Effector CD8-positive, alpha-beta T cell (primary cell): Measurements from ENCODE around the gene HGS.
A peak's percentile ranks its signal among the peaks of the same experiment; 100 is the strongest.
"Not testable (repeated sequence)": the region's sequence is repeated elsewhere in the genome, so short reads cannot be mapped to it uniquely, and the experiment has no call there.

Experiments used
- DNase-seq: peaks from one replicate; lab custom pipeline; 2025; lab: John Stamatoyannopoulos, UW

HGS gene

DNA sequence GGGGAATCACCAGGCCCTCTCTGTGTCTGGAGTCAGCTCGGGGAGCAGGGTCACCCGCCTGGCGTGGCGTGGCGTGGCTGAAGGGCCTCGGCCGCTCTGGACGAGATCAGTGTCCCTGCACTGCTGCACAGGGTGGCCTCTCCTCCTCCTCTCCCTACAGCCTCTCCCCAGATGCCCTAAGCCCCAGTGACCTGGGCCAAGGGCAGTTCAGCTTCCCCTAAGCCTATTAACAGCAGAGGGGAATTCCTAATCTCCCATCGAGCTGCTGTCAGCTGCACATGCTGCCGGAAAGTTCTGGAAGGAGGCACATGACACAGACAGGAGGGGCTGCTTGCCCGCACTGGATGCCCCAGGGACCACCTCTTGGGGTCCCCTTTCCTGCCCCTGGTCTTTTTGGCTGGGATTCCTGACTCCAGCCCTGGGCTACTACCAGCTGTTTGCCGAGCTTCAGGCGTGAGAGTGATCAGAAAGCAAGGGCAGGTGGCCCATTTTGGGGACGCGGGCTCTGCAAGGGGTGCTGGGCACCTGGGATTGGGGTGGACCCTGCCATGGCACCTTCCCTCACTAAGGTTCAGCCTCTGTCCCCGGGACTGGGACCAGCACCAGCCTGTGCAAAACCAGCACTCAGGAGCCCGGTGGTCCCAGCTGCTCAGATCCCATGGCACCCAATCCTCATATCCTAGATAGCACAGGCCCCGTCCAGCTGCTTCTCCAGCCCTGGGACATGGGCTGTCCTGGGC, 28.3 kb upstream of the HGS start:
- DNase-seq = no peak

DNA sequence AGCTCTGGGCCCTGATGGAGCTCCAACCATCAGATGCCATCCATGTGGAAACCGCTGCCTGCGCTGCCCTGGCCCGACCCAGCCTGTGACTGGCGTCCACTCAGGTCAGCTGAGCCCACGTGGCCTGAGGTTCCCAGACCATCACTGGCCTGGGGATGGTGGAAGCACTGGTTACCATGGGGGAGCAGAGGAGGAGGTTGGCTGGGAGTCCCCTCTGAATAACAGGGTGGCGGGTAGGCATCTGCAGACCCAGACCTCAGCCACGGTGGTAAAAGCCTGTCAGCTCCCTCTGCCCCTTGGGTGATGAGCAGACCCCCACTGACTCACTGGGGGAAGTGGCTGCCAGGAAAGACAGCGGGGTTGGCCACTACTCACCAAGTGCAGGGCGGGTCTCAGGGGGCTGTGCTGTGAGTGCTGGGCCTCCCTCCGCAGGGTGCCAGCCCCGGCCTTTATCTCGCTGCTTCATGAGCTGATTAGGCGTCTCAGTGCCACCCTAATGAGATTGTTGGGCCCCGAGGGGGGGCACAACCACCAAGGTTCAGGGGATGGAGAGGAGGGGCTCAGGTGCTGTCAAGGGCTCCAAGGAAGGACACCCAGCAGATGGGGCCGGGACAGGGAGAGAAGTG, 27.6 kb upstream of the HGS start, which contains the start of gene PDE6G:
TSS of gene PDE6G (minus strand) at position 425 of the 626 bp plus-strand sequence. CDS start 3,237 bp downstream, outside the sequence.
- no peak for DNase-seq

DNA sequence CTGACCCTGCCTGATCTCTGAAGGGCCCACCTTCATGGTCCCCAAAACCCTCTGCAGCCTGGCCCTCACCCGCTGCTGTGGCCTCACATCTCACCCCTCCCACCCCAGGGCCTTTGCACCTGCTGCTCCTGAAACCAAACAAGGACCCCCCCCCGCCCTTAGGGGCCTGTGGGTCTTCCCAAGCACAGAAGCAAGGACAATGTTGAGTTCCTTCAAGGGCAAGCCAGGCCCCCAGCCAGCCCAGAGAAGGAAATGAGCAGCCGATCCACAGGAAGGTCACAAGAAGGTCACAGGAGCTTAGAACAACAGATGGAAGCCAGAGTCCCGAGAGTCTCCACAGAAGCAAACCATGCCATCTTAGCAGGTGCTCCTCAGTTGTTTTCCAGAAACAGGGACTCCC, 27.0 kb upstream of the HGS start:
- no peak for DNase-seq

DNA sequence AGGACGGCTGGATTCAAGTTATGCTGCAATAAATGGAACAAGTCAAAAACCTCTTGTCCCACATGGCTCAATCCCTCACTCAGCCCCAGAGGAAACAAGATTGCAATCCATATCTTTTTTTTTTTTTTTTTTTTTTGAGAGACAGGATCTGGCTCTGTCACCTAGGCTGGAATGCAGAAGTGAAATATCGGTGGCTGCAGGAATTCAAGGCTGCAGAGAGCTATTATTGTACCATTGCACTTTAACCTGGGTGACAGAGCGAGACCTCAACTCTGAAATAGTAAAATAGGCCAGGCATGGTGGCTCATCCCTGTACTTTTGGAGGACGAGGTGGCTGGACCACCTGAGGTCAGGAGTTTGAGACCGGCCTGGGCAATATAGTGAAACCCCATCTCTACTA, 24.8 kb upstream of the HGS start:
- no peak for DNase-seq

DNA sequence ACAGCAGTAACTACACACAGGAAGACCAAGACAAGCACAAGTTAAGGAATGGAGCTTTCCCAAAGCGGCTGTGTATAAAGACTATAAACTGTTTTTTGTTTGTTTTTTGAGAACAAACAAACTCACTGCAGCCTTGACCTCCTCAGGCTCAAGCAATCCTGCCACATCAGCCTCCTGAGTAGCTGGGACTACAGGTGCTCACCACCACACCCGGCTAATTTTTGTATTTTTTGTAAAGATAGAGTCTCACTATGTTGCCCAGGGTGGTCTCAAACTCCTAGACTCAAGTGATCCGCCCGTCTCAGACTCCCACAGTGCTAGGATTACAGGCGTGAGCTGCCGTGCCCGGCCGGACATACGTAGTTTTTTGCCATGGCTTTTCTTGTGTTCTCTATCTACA, 23.4 kb upstream of the HGS start:
- no peak for DNase-seq

DNA sequence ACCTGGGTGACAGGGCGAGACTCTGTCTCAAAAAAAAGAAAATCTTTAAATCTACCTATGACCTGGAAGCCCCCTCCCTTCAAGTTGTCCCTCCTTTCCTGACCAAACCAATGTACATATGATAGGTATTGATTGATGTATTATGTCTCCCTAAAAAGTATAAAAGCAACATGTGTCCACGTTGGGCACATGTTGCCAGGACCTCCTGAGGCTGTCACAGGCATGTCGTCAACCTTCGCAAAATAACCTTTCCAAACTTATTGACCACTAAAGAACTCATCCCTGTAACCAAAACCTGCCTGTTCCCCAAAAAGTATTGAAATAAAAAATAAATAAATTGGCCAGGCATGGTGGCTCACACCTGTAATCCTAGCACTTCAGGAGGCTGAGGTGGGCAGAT, 21.8 kb upstream of the HGS start:
- DNase-seq = no peak

DNA sequence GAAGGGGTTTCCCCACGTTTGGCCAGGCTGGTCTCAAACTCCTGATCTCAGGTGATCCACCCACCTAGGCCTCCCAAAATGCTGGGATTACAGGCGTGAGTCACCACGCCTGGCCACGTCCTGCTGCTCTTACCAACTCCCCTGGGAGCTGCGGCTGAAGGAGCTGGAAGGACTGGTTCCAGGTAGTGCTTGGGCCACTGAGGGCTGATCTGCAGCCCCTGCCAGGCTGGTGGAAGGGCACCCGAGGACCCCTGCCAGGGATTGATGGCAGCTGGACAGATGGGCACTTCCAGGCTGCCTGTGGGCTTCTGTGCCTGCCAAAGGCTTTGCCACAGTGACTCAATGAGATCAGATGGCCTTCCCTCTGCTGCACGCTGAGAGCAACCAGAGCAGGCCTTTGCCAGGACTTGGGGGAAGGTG, 19.8 kb upstream of the HGS start:
- DNase-seq = no peak

DNA sequence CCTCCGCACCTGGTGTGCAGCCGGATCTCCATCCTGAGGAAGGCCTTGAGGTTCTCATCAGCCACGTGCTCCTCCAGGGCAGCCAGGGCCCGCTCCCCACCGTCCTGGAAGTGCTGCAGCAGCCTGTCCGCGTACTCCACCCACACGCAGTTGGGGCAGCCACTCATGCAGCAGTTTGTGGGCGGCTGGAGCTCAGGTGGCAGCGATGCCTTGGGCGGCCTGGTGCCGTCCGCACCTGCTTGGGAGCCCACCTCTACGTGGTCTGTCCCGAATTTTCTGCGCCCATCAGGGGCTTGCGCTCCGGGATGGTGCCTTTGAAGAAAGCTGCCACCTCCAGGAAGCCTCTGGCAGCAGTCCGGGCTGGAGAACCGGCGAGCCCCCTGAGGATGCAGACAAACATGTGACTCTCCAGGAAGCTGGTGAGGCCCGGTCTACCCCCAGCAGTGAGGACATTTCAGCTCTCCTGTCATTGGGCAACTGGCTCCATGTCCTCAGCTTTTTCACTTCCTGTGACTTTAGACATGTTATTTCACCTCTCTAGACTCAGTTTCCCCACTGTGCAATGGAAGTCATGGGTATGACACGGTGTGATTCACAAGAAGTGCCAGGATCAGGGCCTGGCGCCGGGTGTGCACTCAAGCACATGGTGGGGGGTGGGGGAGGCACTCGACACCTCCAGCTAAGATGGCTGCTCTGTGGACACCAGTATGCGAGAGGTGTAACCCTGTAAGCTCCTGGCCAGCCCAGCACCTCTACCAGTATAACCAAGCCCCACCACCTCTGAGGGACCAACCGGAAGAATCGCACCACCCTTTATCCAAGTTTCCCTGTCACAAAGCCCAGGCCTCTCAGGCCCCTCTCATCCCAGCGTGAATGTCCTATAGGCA, 18.4 kb upstream of the HGS start:
- no peak for DNase-seq

DNA sequence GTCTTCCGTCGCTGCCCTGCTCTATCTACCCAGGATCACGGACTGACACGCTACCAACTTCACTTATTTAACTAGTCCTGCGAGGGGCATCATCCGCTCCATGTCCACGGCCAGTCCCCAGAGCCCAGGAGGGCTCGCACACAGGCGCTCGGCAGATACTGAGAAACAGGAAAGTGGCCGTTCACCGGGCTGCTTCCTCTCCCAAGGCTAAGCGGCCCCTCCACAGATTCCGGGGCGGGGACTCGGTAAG, 17.8 kb upstream of the HGS start:
- DNase-seq = no peak

DNA sequence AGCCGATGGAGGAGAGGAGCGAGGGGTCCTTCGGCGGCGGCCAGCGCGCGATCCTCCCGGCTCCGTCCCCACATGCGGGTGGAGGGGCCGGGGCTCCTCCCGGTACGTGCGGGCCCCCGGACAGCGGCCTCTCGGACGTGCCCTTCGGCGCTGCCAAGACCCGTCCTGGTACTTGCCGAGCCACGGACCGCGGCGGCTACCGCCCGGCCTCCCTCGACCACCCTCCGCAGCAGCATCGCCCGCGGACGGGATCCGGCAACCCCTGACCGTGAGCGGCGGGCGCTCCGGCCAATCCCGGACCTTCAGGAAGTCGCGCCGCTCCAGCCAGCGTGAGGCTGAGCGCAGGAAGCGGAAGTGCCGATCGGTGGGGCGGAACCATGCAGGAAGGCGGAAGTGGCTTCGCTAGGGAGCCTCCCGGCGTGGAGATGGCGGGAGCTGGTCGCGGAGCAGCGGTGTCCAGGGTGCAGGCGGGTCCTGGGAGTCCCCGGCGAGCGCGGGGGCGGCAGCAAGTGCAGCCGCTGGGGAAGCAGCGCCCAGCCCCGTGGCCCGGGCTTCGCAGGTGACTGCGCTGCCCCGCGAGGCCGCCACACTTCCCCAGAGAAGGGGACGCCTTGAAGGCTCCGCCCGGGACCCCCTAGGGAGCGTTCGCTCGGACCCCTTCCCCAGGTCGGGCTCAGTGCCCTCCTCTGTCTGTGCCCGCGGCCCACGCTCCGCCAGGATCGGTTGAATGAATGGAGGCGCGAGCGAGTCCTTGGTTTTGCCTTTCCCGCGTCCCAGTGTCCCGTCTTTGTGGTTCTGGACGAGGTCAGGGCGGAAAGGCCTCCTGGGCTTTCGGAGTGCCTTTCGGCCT, 17.2 kb upstream of the HGS start, which contains the start of the genes CCDC137 and OXLD1:
TSS of gene CCDC137 (plus strand) at position 396 of the 850 bp plus-strand sequence. CDS start at position 426, 30 bp downstream.
TSS of gene OXLD1 (minus strand) at position 264 of the 850 bp plus-strand sequence. CDS start at position 236, 28 bp downstream.
- peak; percentile 84 for DNase-seq

DNA sequence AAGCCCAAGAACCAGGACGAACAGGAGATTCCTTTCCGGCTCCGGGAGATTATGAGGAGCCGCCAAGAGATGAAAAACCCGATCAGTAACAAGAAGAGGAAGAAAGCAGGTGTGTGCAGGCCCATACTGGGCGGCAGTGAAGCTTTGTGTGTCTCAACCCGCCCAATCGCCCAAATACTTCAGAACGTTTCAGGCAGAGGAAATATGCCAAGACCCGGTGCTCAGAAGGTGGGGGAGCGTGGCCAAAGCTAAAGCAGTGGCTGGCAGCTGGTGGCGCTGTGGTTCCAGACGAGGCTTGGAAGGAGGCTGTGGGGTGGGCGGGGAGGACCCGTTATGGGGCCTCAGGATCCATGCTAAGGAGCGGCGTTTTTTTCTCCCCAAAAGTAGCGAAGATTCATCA, 16.1 kb upstream of the HGS start:
- DNase-seq = no peak

DNA sequence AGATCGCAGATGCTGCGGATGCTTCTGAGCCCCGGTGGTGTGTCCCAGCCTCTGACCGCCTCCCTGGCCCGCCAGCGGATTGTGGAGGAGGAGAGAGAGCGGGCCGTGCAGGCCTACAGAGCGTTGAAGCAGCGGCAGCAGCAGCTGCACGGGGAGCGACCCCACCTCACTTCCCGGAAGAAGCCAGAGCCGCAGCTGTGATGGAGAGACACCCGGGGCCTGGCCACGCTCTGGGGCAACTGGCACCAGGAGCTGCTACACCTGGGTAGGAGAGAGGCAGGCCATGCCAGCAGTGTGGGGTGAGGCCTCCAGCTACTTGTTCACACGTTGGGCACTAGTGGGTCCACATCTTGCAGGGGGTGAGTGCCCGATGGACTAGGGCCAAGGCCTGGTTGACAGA, 11.3 kb upstream of the HGS start:
- no peak for DNase-seq

DNA sequence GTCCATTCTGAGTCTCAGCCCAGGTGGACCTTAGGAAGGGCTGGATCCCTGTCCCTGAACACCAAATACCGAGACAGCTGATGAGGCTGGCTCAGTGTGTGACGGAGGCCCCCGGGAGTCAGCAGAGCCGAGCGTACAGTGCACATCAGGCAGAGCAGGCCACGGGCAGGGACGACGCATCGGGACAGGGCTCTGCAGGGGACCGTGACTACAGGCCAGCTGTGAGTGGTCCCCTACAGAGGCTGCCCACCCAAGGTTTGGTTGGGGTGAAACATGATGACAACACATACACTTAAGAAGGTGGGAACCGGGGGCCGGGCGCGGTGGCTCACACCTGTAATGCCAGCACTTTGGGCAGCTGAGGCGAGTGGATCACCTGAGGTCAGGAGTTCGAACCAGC, 10.9 kb upstream of the HGS start:
- no peak for DNase-seq

DNA sequence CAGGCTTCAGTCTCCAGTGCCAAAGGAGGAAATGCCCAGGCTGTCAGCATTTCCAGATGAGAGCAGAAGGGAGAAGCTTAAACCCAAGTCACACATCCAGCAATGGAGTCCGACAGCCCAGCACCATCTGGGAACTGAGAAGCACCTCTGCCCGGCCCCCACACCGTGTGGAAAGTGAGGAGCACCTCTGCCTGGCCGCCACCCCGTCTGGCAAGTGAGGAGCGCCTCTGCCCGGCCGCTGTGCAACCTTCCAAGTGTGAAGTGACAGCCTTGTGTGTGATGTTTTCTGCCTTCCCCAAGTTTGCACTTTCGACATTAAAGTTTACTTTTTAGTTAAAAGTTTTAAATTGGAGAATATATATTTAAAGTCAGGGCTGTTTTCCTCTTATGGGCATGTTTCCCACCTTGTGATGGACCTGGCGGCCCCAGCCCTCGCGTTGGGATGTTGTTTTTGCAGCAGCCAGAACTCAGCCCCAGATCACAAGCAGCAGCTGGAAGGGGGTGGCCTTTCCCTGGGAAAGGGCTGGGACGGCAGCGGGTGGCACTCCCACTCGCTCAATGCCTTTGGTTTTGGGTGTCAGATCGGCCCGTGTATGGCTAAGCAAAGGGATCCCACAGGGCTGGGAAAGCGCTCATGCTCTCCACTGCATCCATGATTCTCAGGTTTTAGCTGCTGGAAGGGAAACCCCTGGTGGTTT, 10.1 kb upstream of the HGS start:
- no peak for DNase-seq

DNA sequence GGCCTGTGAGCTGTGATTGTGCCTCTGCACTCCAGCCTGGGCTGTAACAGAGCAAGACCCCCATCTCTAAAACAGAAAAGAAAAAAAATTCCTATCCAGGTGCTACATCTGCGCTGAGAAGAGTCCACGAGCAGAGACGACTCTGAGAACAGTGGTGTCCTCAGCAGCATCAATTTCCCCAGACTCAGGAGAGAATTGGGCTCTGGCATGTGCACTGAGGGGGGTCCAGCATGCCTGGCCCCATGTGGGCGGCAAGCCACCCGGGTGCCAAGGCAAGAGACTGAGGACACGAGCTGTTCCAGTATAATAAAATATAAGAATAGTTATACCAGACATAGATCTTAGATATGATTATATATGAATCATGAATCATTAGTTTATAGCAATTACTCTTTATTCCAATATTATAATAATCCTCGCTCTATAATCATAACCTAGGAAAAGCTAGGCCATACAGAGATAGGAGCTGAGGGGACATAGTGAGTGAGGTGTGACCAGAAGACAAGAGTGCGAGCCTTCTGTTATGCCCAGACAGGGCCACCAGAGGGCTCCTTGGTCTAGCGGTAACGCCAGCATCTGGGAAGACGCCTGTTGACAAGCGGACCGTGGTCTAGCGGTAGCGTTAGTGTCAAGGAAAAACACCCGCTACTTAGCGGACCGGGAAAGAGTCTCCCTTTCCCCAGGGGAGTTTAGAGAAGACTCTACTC, 8.1 kb upstream of the HGS start:
- not testable (repeated sequence) for DNase-seq

DNA sequence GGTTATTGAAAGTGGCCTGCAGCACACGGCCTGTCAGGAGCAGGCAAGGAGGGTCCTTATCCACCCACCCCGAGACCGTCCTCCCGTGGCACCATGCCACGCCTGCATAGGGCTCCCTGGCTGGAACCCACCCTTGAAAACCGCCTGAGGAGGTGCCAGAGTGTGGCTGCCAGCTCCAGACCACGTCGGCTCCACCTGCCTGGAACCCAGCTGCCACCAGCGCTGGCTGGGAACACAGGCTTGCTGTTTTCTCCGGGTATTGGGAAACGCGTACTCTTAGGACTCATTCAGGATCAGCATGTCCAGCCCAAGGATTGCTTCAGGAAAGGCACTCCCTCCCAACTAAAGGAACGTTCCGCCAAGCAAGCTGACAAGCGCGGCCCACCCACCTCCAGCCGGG, 6.9 kb upstream of the HGS start:
- no peak for DNase-seq

DNA sequence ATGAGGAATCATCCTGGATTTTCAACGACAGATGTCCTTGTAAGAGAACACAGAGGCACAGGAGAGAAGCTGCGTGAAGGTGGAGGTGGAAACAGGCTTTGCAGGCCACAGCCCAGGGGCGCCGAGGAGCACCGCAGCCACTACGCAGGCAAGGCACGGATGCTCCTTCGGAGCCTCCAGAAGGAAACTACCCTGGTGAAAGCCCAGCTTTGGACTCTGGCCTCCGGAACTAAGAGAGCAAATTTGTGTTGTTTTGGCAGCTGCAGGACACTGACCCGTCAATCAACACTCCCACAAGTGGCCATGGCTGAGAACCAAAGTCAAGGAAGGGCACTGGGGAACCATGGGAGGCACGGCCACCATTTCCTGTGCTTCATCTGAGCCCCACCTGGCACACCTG, 3.7 kb upstream of the HGS start:
- DNase-seq = no peak

DNA sequence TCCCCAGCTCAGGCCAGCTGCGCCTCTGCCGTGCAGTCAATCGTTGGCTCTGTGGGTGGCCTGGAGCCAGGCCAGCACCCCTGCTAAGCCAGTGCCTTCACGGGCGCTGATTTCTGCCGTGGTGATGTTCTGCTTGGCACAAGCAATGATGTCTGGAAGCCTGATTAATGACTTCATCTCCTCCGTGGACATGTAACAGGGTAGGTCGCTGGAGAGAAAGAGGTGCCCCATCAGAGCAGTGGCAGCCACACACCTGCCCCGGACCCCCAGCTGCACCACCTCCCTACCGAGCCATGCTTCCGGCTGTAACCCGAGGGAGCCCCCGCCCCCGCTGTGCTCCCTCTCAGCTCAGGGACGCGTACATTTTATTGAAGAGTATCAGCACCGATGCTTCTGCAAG, 2.1 kb upstream of the HGS start:
- DNase-seq = no peak

DNA sequence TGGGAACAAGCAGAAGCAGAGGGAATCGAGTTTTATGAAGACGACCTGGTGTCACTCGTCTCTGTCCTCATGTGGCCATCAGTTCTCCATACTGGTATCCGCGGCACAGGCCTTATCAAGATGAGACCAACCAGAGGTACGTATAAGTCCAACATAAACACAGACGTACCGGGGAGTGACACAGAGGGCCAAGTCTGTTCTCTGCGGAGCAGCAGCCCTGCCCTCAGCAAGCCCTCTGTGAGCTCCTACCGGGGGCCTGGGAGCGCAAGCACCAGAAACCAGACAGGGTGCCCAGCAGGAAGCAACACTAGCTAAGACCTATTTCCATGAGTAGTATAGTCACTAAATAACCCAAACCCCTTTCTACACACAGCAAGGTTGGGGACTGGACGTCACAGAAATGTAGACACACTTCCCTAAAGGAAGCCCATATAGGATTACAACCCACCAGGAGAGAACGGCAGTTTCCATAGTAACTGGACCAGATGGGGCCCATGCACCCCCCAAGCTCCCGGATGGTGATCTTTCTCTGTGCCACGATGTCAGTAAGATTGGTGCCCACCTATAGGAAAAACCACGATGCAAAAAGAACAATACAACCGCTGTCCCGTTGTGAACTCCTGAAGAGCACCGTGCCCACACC, 1.1 kb upstream of the HGS start:
- DNase-seq = no peak

DNA sequence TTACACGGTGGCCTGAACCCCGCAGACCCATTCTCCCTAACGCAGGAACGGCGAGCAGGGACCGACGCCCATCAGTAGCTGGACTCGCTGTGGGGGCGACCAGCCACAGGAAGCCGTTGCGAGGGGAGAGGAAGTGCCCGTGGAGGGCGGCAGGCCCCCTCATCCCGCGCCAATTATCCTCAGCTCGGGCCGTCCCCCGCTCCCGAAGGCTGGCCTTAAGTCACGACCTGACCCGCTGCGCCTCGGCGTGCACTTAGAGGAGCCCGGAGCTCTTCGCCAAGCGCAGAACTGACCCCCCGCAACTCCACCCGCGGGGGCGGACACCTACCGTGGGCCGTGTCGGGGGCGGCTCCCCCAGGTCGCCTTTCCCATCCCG, 615 bp upstream of the HGS start:
- no peak for DNase-seq
